HepG2 (cell line): ENCODE data around the gene MDP1. TPM values are rescaled to one million over a fixed set of nuclear protein-coding genes. Genes with fewer than 3 reads are reported as not detected.

Source experiments
- ATF7 ChIP-seq, 2 experiments: fragments of 450-650 bp in 1 of 2; sonication (generic) in 1 of 2; formaldehyde crosslinking in 1 of 2; IDR thresholded peaks; 2 replicates each; pipeline versions ENCODE4 v1.4.0 to v1.6.1; 2016 to 2020; ENCODE audit warnings: antibody characterized with exemption in 1 of 2, mild to moderate bottlenecking in 1 of 2, missing genetic modification reagents in 1 of 2
- ATRX ChIP-seq: sonication (generic); formaldehyde crosslinking; IDR thresholded peaks from 2 replicates; pipeline ENCODE4 v1.4.0; 2020; ENCODE audit warnings: missing genetic modification reagents, borderline replicate concordance
- ESRRA ChIP-seq: sonication (generic); formaldehyde crosslinking; IDR thresholded peaks from 2 replicates; pipeline ENCODE4 v1.5.1; 2020; ENCODE audit warnings: mild to moderate bottlenecking, low read depth, missing genetic modification reagents
- GPN1 ChIP-seq: sonication (generic); formaldehyde crosslinking; IDR thresholded peaks from 2 replicates; pipeline ENCODE4 v1.5.1; 2020; ENCODE audit warnings: missing genetic modification reagents, borderline replicate concordance
- HNRNPUL1 ChIP-seq: fragments of 200-400 bp; formaldehyde crosslinking; IDR thresholded peaks from 2 replicates; pipeline ENCODE4 v1.6.1; 2017; ENCODE audit warnings: low read depth, mild to moderate bottlenecking, low read length, moderate library complexity
- HOXA7 ChIP-seq: sonication (generic); formaldehyde crosslinking; IDR thresholded peaks from 2 replicates; pipeline ENCODE4 v1.8.1; 2022; ENCODE audit warnings: mild to moderate bottlenecking, missing genetic modification reagents, moderate library complexity
- KMT2B ChIP-seq: IDR thresholded peaks from 2 replicates; pipeline ENCODE4 v1.6.1; 2016; ENCODE audit warnings: missing genetic modification reagents, missing compliant biosample characterization
- MAZ ChIP-seq, 2 experiments: sonication (generic) in 1 of 2; formaldehyde crosslinking in 1 of 2; IDR thresholded peaks; 2 replicates each; pipeline versions ENCODE4 v1.5.0 to v1.6.1; 2012 to 2020; ENCODE audit warnings: low read depth in 2 of 2, mild to moderate bottlenecking in 2 of 2, borderline replicate concordance in 1 of 2, improper control_type of control experiment in 1 of 2, low read length in 1 of 2, missing genetic modification reagents in 1 of 2, moderate library complexity in 1 of 2
- MED8 ChIP-seq: sonication (generic); formaldehyde crosslinking; IDR thresholded peaks from 2 replicates; pipeline ENCODE4 v1.8.1; 2023; ENCODE audit warnings: mild to moderate bottlenecking, missing genetic modification reagents; ENCODE audit not compliant: insufficient replicate concordance
- NCOA2 ChIP-seq: sonication (generic); formaldehyde crosslinking; IDR thresholded peaks from 2 replicates; pipeline ENCODE4 v1.8.0; 2022; ENCODE audit warnings: inconsistent platforms
- RFXANK ChIP-seq: IDR thresholded peaks from 2 replicates; pipeline ENCODE4 v1.6.1; 2016
- SCMH1 ChIP-seq: sonication (generic); formaldehyde crosslinking; IDR thresholded peaks from 2 replicates; pipeline ENCODE4 v1.9.0; 2021; ENCODE audit warnings: missing genetic modification reagents, mild to moderate bottlenecking, borderline replicate concordance
- SMAD9 ChIP-seq: sonication (generic); formaldehyde crosslinking; IDR thresholded peaks from 2 replicates; pipeline ENCODE4 v1.5.1; 2020; ENCODE audit warnings: mild to moderate bottlenecking, missing genetic modification reagents
- SUZ12 ChIP-seq: fragments of 150-350 bp; IDR thresholded peaks from 2 replicates; pipeline ENCODE4 v1.6.1; 2014; ENCODE audit warnings: low read depth, low read length
- TGIF2 ChIP-seq: IDR thresholded peaks from 2 replicates; pipeline ENCODE4 v1.6.1; 2016; ENCODE audit warnings: control low read depth, missing compliant biosample characterization
- YY1 ChIP-seq: IDR thresholded peaks from 2 replicates; pipeline ENCODE4 v1.6.1; 2011; ENCODE audit warnings: low read length, low read depth, moderate library complexity, mild to moderate bottlenecking; ENCODE audit not compliant: insufficient read depth, insufficient replicate concordance
- ZMYM3 ChIP-seq: sonication (generic); formaldehyde crosslinking; IDR thresholded peaks from 2 replicates; pipeline ENCODE4 v1.5.1; 2020; ENCODE audit warnings: mild to moderate bottlenecking, missing genetic modification reagents
- ZNF337 ChIP-seq: sonication (generic); formaldehyde crosslinking; IDR thresholded peaks from 2 replicates; pipeline ENCODE4 v1.5.1; 2020; ENCODE audit warnings: missing genetic modification reagents, low read depth, mild to moderate bottlenecking, borderline replicate concordance
- ZNF567 ChIP-seq: sonication (generic); formaldehyde crosslinking; IDR thresholded peaks from 2 replicates; pipeline ENCODE4 v1.8.1; 2023; ENCODE audit warnings: mild to moderate bottlenecking, missing genetic modification reagents, borderline replicate concordance
- ZNF878 ChIP-seq: sonication (generic); formaldehyde crosslinking; IDR thresholded peaks from 2 replicates; pipeline ENCODE4 v1.8.1; 2023; ENCODE audit warnings: mild to moderate bottlenecking, missing genetic modification reagents, moderate library complexity
- ZNF891 ChIP-seq: sonication (generic); formaldehyde crosslinking; IDR thresholded peaks from 2 replicates; pipeline ENCODE4 v1.5.0; 2020; ENCODE audit warnings: mild to moderate bottlenecking, missing genetic modification reagents
- polyA plus RNA-seq, 8 experiments: library from polyadenylated mRNA; depleted of rRNA in 3 of 8; stranded (reverse) in 7 of 8; unstranded in 1 of 8; fragments of >200 nt; fragmentation: Illumina TruSeq in 4 of 8; extraction: Trizol in 4 of 8; gene quantifications; 2 replicates each; pipeline versions ENCODE4 v1.2.1 to v1.2.3, GENCODE V29; 2011 to 2016; ENCODE audit warnings: low read depth in 4 of 8, missing spikeins in 1 of 8, mixed read lengths in 1 of 8; ENCODE audit not compliant: insufficient read depth in 1 of 8
- total RNA-seq, 5 experiments: library from RNA; depleted of rRNA; stranded (reverse); fragments of >200 nt; fragmentation: Illumina TruSeq; extraction: Trizol; gene quantifications; 2 replicates each; pipeline ENCODE4 v1.2.3, GENCODE V29; 2016; ENCODE audit warnings: low read depth in 1 of 5
- TF ChIP-seq, protein P1 (sequence below): sonication (generic); formaldehyde crosslinking; IDR thresholded peaks from 2 replicates; pipeline ENCODE4 v1.4.0; 2020; ENCODE audit warnings: missing genetic modification reagents
- TF ChIP-seq, protein P2 (sequence below): sonication (generic); formaldehyde crosslinking; IDR thresholded peaks from 2 replicates; pipeline ENCODE4 v1.5.1; 2020; ENCODE audit warnings: missing genetic modification reagents, mild to moderate bottlenecking, borderline replicate concordance
- TF ChIP-seq, protein P3 (sequence below): IDR thresholded peaks from 2 replicates; pipeline ENCODE4 v1.6.1; 2016; ENCODE audit warnings: mild to moderate bottlenecking

MDP1 gene
- total and polyA plus RNA-seq, 2 of the 13 experiments (the other 11 are each of a cell fraction or from before 2014, with no cell fraction given): 44.1 to 48.7 TPM

DNA sequence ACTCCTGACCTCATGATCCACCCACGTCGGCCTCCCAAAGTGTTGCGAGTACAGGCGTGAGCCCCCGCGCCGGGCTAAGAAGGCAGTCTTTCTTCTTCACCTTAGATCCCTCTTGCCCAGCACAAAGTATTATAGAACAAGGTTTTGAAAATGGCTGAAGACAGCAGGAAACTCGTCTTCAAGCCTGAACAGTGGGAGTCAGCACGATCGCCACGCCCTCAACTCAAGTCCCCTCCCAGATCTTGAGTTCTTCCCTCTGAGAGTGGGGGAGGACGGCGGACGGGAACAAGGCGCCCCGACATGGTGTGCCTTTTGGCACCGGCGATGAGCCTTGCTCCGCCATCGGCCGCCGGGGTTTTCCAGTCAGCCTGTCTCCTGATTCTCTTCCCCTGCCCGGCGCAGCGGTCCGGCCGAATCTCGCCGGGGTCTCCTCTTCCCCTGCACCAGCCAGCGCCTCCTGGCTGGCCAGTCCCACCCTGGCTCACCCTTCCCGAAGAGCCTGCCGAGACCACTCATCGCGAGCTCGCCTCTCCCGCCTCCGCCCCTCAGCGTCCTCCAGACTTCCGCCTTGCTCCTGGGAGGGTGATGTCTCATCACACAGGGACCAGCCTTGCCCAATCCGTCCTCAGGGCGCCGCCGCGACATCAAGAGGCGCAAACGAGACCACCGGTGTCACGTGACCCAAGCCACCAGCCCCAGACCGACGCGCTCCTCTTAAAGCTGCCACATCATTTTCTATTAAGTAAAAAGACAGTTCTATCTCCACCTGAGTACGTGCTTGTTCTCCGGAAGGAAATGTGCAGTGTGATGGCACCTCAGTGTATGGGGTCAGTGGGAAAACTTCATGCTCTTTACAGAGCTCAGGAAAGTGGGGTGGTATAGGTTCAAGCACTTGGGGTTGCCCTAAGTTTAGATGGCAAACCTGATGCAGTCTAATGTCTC is 2.7 kb downstream of the MDP1 start, which contains the start of gene CHMP4A (continued):
- TF ChIP-seq, protein P1, sequence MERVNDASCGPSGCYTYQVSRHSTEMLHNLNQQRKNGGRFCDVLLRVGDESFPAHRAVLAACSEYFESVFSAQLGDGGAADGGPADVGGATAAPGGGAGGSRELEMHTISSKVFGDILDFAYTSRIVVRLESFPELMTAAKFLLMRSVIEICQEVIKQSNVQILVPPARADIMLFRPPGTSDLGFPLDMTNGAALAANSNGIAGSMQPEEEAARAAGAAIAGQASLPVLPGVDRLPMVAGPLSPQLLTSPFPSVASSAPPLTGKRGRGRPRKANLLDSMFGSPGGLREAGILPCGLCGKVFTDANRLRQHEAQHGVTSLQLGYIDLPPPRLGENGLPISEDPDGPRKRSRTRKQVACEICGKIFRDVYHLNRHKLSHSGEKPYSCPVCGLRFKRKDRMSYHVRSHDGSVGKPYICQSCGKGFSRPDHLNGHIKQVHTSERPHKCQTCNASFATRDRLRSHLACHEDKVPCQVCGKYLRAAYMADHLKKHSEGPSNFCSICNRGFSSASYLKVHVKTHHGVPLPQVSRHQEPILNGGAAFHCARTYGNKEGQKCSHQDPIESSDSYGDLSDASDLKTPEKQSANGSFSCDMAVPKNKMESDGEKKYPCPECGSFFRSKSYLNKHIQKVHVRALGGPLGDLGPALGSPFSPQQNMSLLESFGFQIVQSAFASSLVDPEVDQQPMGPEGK: peak; percentile 68
- TF ChIP-seq, protein P2, sequence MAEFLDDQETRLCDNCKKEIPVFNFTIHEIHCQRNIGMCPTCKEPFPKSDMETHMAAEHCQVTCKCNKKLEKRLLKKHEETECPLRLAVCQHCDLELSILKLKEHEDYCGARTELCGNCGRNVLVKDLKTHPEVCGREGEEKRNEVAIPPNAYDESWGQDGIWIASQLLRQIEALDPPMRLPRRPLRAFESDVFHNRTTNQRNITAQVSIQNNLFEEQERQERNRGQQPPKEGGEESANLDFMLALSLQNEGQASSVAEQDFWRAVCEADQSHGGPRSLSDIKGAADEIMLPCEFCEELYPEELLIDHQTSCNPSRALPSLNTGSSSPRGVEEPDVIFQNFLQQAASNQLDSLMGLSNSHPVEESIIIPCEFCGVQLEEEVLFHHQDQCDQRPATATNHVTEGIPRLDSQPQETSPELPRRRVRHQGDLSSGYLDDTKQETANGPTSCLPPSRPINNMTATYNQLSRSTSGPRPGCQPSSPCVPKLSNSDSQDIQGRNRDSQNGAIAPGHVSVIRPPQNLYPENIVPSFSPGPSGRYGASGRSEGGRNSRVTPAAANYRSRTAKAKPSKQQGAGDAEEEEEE: no peak
- peak; percentile 83 for TF ChIP-seq YY1
- no peak; the same call in 1 of the 2 replicates for TF ChIP-seq GPN1 (CRISPR knock-in tag)
- TF ChIP-seq SMAD9 (CRISPR knock-in tag): no peak; the same call in none of the 2 replicates
- no peak for TF ChIP-seq ZNF878
- TF ChIP-seq ZMYM3 (CRISPR knock-in tag): peak; percentile 30; the same call in 1 of the 2 replicates
- peak; percentile 79; the same call in 1 of the 2 replicates for TF ChIP-seq ZNF567 (CRISPR knock-in tag)
- TF ChIP-seq ATRX (CRISPR knock-in tag): no peak
- no peak for TF ChIP-seq SCMH1
- peak; percentile 96 for TF ChIP-seq RFXANK (CRISPR knock-in tag)
- TF ChIP-seq TGIF2: peak; percentile 47
- peak; percentile 94; the same call in 1 of the 2 replicates for TF ChIP-seq ZNF337
- peak; percentile 88 for TF ChIP-seq MED8 (CRISPR knock-in tag)
- TF ChIP-seq HOXA7 (CRISPR knock-in tag): no peak
- peak; percentile 84 for TF ChIP-seq MAZ (IDR thresholded peaks at IDR 0.05; ENCODE audit: borderline replicate concordance, low read depth, low read length)
- peak; percentile 95 for TF ChIP-seq MAZ (CRISPR knock-in tag; IDR thresholded peaks at IDR 0.05; ENCODE audit: low read depth)
- TF ChIP-seq HNRNPUL1: no peak
- TF ChIP-seq, protein P3, sequence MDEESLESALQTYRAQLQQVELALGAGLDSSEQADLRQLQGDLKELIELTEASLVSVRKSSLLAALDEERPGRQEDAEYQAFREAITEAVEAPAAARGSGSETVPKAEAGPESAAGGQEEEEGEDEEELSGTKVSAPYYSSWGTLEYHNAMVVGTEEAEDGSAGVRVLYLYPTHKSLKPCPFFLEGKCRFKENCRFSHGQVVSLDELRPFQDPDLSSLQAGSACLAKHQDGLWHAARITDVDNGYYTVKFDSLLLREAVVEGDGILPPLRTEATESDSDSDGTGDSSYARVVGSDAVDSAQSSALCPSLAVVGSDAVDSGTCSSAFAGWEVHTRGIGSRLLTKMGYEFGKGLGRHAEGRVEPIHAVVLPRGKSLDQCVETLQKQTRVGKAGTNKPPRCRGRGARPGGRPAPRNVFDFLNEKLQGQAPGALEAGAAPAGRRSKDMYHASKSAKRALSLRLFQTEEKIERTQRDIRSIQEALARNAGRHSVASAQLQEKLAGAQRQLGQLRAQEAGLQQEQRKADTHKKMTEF (CRISPR knock-in tag): peak; percentile 98; the same call in 1 of the 2 replicates
- peak; percentile 8; the same call in 1 of the 2 replicates for TF ChIP-seq SUZ12
- peak; percentile 99 for TF ChIP-seq ZNF891 (CRISPR knock-in tag)
- TF ChIP-seq ESRRA (CRISPR knock-in tag): peak; percentile 86
- TF ChIP-seq ATF7 (IDR thresholded peaks at IDR 0.05): no peak
- TF ChIP-seq ATF7 (CRISPR knock-in tag; IDR thresholded peaks at IDR 0.05): peak; percentile 85
- peak; percentile 92; the same call in 1 of the 2 replicates for TF ChIP-seq KMT2B
- peak; percentile 68; the same call in 1 of the 2 replicates for TF ChIP-seq NCOA2 (CRISPR knock-in tag)
